ENCODE data around the gene PRR20G. TPM values are rescaled to one million over a fixed set of nuclear protein-coding genes. Genes with fewer than 3 reads are reported as not detected.

Gene PRR20G
- total RNA-seq, 1 experiment from 2014 or later, result not detected

Small RNAs within 50 kb of the gene (small RNA-seq; reads per million reads assigned to genes)
- not detected for gene RNU6-1047P

Other genes with a start within 250 kb of the PRR20G start
- not detected in 2 replicates for gene PRR23E, start 94.9 kb downstream of the PRR20G start, total RNA-seq (2014; rRNA removed; shearing (Covaris generic))

Measured in HT-29 (cell line).